Liver (tissue), 9 donors: ENCODE measurements around the gene TMEM41A. TPM values are rescaled to one million over a fixed set of nuclear protein-coding genes. Genes with fewer than 3 reads are reported as not detected.
"Not testable (repeated sequence)": the region's sequence is repeated elsewhere in the genome, so short reads cannot be mapped to it uniquely, and the experiment has no call there.

Experiments
- DNase-seq: peaks from one replicate; pipeline ENCODE4 v3.0.0-alpha.2; 2017; ENCODE audit warnings: low spot score
- H3K27ac ChIP-seq, 2 donors: one replicate each; pipeline ENCODE4 v1.7.0; 2013; ENCODE audit warnings: inconsistent platforms in 2 of 2, low read length in 2 of 2, control low read depth in 1 of 2, low read depth in 1 of 2, mild to moderate bottlenecking in 1 of 2
- H3K27me3 ChIP-seq, 4 donors: one replicate each; pipeline versions ENCODE4 v1.6.1 to v1.7.0; 2013; ENCODE audit warnings: low read length in 3 of 4, inconsistent platforms in 1 of 4, mild to moderate bottlenecking in 1 of 4, moderate library complexity in 1 of 4; ENCODE audit not compliant: control insufficient read depth in 4 of 4, insufficient read depth in 4 of 4
- H3K36me3 ChIP-seq, 4 donors: one replicate each; pipeline versions ENCODE4 v1.6.1 to v1.7.0; 2013; ENCODE audit warnings: low read length in 3 of 4, mild to moderate bottlenecking in 3 of 4, low read depth in 1 of 4, moderate library complexity in 1 of 4; ENCODE audit not compliant: control insufficient read depth in 4 of 4, insufficient read depth in 3 of 4
- H3K4me1 ChIP-seq, 4 donors: one replicate each; pipeline versions ENCODE4 v1.6.1 to v1.7.0; 2013; ENCODE audit warnings: low read length in 3 of 4, mild to moderate bottlenecking in 3 of 4, moderate library complexity in 1 of 4; ENCODE audit not compliant: control insufficient read depth in 4 of 4, insufficient read depth in 4 of 4
- H3K4me3 ChIP-seq, 3 donors: one replicate each; pipeline versions ENCODE4 v1.6.1 to v1.7.0; 2013; ENCODE audit warnings: low read length in 3 of 3, control low read depth in 1 of 3, low read depth in 1 of 3, mild to moderate bottlenecking in 1 of 3
- H3K9ac ChIP-seq, 2 donors: one replicate each; pipeline ENCODE4 v1.7.0; 2013; ENCODE audit warnings: low read length in 2 of 2, mild to moderate bottlenecking in 2 of 2, moderate library complexity in 2 of 2, control low read depth in 1 of 2, low read depth in 1 of 2
- H3K9me3 ChIP-seq, 4 donors: one replicate each; pipeline versions ENCODE4 v1.6.1 to v1.7.0; 2013; ENCODE audit warnings: low read length in 3 of 4; ENCODE audit not compliant: control insufficient read depth in 4 of 4
- EGR1 ChIP-seq, 2 donors: IDR thresholded peaks; 2 replicates each; pipeline ENCODE4 v1.6.1; 2016 to 2018; ENCODE audit warnings: antibody characterized with exemption in 2 of 2, low read depth in 2 of 2
- FOXA1 ChIP-seq: IDR thresholded peaks from 2 replicates; pipeline ENCODE4 v1.6.1; 2016; ENCODE audit warnings: antibody characterized with exemption
- FOXA2 ChIP-seq: IDR thresholded peaks from 2 replicates; pipeline ENCODE4 v1.6.1; 2016; ENCODE audit warnings: antibody characterized with exemption
- GABPA ChIP-seq, 2 donors: IDR thresholded peaks in 1 of 2; conservative IDR thresholded peaks in 1 of 2; 2 replicates each; pipeline ENCODE4 v1.6.1; 2016; ENCODE audit warnings: antibody characterized with exemption in 2 of 2, mild to moderate bottlenecking in 1 of 2, moderate library complexity in 1 of 2
- HNF4A ChIP-seq, 2 donors: conservative IDR thresholded peaks; 2 replicates each; pipeline ENCODE4 v1.6.1; 2016; ENCODE audit warnings: antibody characterized with exemption in 2 of 2, mild to moderate bottlenecking in 2 of 2
- HNF4G ChIP-seq: IDR thresholded peaks from 2 replicates; pipeline ENCODE4 v1.6.1; 2016; ENCODE audit warnings: antibody characterized with exemption
- JUND ChIP-seq, 2 donors: IDR thresholded peaks; 2 replicates each; pipeline ENCODE4 v1.6.1; 2016; ENCODE audit warnings: antibody characterized with exemption in 2 of 2
- NR2F2 ChIP-seq: IDR thresholded peaks from 2 replicates; pipeline ENCODE4 v1.6.1; 2016; ENCODE audit warnings: antibody characterized with exemption
- RAD21 ChIP-seq, 2 donors: IDR thresholded peaks; 2 replicates each; pipeline ENCODE4 v1.6.1; 2016; ENCODE audit warnings: antibody characterized with exemption in 2 of 2, mild to moderate bottlenecking in 2 of 2
- RXRA ChIP-seq, 2 donors: IDR thresholded peaks; 2 replicates each; pipeline ENCODE4 v1.6.1; 2017 to 2018; ENCODE audit warnings: antibody characterized with exemption in 2 of 2, mild to moderate bottlenecking in 1 of 2
- SP1 ChIP-seq: IDR thresholded peaks from 2 replicates; pipeline ENCODE4 v1.6.1; 2018; ENCODE audit warnings: antibody characterized with exemption, mild to moderate bottlenecking
- TAF1 ChIP-seq: conservative IDR thresholded peaks from 2 replicates; pipeline ENCODE4 v1.6.1; 2016; ENCODE audit warnings: antibody characterized with exemption, mild to moderate bottlenecking
- YY1 ChIP-seq: IDR thresholded peaks from 2 replicates; pipeline ENCODE4 v1.6.1; 2016; ENCODE audit warnings: antibody characterized with exemption, mild to moderate bottlenecking
- WGBS: extraction: QIAGEN DNeasy Blood & Tissue Kit; methylation state at CpG from one replicate; pipeline ENCODE4 v1.1.7; 2013; 5-methylcytosine and 5-hydroxymethylcytosine counted together
- polyA plus RNA-seq, 2 donors: library from polyadenylated mRNA; stranded (reverse) in 1 of 2; unstranded in 1 of 2; fragments of 200-250 nt in 1 of 2; fragments of >200 nt in 1 of 2; fragmentation: Nextera tagmentation in 1 of 2; extraction: Ambion mirVana in 1 of 2; gene quantifications; one replicate each; pipeline versions ENCODE4 v1.2.1 to v1.2.3, GENCODE V29; 2013 to 2015
- total RNA-seq, 2 donors: library from RNA; depleted of rRNA; stranded (reverse); fragments of >200 nt; gene quantifications; one replicate each; pipeline ENCODE4 v1.2.3, GENCODE V29; 2014
- TF ChIP-seq, protein P1 (sequence below): IDR thresholded peaks from 2 replicates; pipeline ENCODE4 v1.6.1; 2016; ENCODE audit warnings: antibody characterized with exemption
- TF ChIP-seq, protein P2 (sequence below): fragments of 150-350 bp; IDR thresholded peaks from 2 replicates; pipeline ENCODE4 v1.5.1; 2017; ENCODE audit warnings: improper control_type of control experiment, low read depth, low read length; ENCODE audit not compliant: missing input control
- TF ChIP-seq, protein P3 (sequence below): IDR thresholded peaks from 2 replicates; pipeline ENCODE4 v1.6.1; 2016; ENCODE audit warnings: antibody characterized with exemption, mild to moderate bottlenecking
- TF ChIP-seq, protein P4 (sequence below): IDR thresholded peaks from 2 replicates; pipeline ENCODE4 v1.6.1; 2016; ENCODE audit warnings: antibody characterized with exemption
- TF ChIP-seq, protein P5 (sequence below): IDR thresholded peaks from 2 replicates; pipeline ENCODE4 v1.6.1; 2016; ENCODE audit warnings: antibody characterized with exemption
- donor health status: healthy.
- donor health status: healthy.
- donor health status: healthy.
- donor health status: healthy.
- donor health status: healthy.

TMEM41A gene
- total and polyA plus RNA-seq, 4 donors = 9.5 to 19.6 (median 12.9) TPM

DNA sequence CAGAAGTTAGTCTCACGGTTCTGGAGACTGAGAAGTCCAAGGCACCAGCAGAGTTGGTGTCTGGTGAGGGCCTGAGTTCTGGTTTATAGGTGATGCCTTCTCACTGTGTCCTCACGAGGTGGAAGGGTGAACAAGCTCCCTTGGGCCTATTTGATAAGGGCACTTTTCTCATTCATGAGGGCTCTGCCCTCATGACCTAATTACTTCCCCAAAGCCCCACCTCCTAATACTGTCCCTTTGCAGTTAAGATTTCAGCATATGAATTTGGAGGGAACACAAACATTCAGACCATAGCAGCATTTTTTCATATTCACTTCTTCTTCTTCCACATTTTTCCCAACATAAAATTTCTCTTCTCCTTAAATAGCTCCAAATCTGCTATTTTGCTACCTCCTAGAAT is 41.5 kb downstream of the TMEM41A start:
- 86% methylated on average over 2 of the region's 2 CpGs for WGBS
- H3K27ac ChIP-seq = no peak overlapping the region
- no peaks in the 10 kb centered on the region for H3K27me3 ChIP-seq
- TF ChIP-seq NR2F2 = no peak
- TF ChIP-seq, protein P1, sequence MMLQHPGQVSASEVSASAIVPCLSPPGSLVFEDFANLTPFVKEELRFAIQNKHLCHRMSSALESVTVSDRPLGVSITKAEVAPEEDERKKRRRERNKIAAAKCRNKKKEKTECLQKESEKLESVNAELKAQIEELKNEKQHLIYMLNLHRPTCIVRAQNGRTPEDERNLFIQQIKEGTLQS = no peak
- no peak for TF ChIP-seq TAF1
- TF ChIP-seq RAD21 (IDR thresholded peaks at IDR 0.05) = no peak
- no peak for TF ChIP-seq SP1
- TF ChIP-seq, protein P2, sequence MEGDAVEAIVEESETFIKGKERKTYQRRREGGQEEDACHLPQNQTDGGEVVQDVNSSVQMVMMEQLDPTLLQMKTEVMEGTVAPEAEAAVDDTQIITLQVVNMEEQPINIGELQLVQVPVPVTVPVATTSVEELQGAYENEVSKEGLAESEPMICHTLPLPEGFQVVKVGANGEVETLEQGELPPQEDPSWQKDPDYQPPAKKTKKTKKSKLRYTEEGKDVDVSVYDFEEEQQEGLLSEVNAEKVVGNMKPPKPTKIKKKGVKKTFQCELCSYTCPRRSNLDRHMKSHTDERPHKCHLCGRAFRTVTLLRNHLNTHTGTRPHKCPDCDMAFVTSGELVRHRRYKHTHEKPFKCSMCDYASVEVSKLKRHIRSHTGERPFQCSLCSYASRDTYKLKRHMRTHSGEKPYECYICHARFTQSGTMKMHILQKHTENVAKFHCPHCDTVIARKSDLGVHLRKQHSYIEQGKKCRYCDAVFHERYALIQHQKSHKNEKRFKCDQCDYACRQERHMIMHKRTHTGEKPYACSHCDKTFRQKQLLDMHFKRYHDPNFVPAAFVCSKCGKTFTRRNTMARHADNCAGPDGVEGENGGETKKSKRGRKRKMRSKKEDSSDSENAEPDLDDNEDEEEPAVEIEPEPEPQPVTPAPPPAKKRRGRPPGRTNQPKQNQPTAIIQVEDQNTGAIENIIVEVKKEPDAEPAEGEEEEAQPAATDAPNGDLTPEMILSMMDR = no peak
- TF ChIP-seq HNF4G = no peak
- no peak for TF ChIP-seq RXRA (IDR thresholded peaks at IDR 0.05)
- no peak for TF ChIP-seq FOXA1
- TF ChIP-seq FOXA2 = no peak
- TF ChIP-seq EGR1 (IDR thresholded peaks at IDR 0.05; ENCODE audit: low read depth in 2 of 2) = no peak
- TF ChIP-seq YY1 = no peak
- no peaks in the 10 kb centered on the region for H3K4me1 ChIP-seq
- H3K9me3 ChIP-seq = no peaks in the 10 kb centered on the region
- no peak overlapping the region for H3K4me3 ChIP-seq
- no peak for DNase-seq
- no peak overlapping the region for H3K9ac ChIP-seq
- peaks cover 0 to 29% (median 16%) of the 10 kb centered on the region in 4 donors for H3K36me3 ChIP-seq

DNA sequence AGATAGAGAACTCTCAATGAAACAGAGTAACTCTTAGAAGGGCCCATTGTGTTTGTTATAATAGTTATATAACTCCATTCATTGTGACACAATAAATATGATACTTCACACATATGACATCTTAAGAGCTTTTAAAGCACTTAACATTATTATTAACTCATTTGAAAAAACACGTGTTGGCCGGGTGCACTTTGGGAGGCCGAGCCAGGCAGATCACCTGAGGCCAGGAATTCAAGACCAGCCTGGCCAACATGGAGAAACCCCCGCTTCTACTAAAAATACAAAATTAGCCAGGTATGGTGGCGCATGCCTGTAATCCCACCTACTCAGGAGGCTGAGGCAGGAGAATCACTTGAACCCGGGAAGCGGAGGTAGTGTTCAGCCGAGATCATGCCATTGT is 47.4 kb downstream of the TMEM41A start:
- not testable (repeated sequence) for H3K4me3 ChIP-seq, H3K4me1 ChIP-seq, H3K27ac ChIP-seq, H3K27me3 ChIP-seq, H3K9me3 ChIP-seq, DNase-seq, H3K9ac ChIP-seq
- H3K36me3 ChIP-seq = peaks cover 3 to 31% (median 23%) of the 10 kb centered on the region in 4 donors
- WGBS = 95% methylated on average over 8 of the region's 8 CpGs

DNA sequence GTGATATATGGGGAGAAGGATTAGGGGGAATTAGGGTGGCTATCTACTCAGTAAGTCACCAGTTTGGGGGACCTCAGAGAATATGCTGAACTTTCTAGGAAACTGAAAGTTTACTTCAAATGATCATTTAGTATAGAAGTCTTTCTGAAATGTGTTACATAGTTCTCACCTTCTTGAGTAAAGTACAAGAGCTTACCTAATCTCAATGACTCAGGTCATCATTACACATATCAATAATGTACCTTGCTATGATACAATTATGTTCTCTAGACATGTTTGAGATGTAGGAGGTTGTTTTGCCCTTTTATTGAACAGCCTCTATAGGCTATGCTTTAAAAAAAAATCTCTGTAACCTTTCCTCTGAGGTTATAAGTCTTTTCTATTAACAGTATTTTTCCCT is 50.7 kb downstream of the TMEM41A start:
- DNase-seq = no peak
- Histone ChIP-seq H3K4me1 (no peaks in the 10 kb centered on the region), H3K4me3 (no peak overlapping the region), H3K27ac (no peak overlapping the region), H3K36me3 (peaks cover 4 to 47% (median 27%) of the 10 kb centered on the region in 4 donors), H3K9me3 (no peaks in the 10 kb centered on the region), H3K9ac (no peak overlapping the region), H3K27me3 (no peaks in the 10 kb centered on the region)
- no peak for TF ChIP-seq HNF4A (conservative IDR thresholded peaks at IDR 0.05)
- no peak for TF ChIP-seq JUND (IDR thresholded peaks at IDR 0.05)
- TF ChIP-seq EGR1 (IDR thresholded peaks at IDR 0.05; ENCODE audit: low read depth in 2 of 2) = no peak
- no peak for TF ChIP-seq TAF1
- TF ChIP-seq FOXA2 = no peak
- TF ChIP-seq, protein P2 = no peak
- TF ChIP-seq RXRA (IDR thresholded peaks at IDR 0.05) = no peak
- TF ChIP-seq SP1 = no peak
- no peak for TF ChIP-seq FOXA1
- TF ChIP-seq, protein P3, sequence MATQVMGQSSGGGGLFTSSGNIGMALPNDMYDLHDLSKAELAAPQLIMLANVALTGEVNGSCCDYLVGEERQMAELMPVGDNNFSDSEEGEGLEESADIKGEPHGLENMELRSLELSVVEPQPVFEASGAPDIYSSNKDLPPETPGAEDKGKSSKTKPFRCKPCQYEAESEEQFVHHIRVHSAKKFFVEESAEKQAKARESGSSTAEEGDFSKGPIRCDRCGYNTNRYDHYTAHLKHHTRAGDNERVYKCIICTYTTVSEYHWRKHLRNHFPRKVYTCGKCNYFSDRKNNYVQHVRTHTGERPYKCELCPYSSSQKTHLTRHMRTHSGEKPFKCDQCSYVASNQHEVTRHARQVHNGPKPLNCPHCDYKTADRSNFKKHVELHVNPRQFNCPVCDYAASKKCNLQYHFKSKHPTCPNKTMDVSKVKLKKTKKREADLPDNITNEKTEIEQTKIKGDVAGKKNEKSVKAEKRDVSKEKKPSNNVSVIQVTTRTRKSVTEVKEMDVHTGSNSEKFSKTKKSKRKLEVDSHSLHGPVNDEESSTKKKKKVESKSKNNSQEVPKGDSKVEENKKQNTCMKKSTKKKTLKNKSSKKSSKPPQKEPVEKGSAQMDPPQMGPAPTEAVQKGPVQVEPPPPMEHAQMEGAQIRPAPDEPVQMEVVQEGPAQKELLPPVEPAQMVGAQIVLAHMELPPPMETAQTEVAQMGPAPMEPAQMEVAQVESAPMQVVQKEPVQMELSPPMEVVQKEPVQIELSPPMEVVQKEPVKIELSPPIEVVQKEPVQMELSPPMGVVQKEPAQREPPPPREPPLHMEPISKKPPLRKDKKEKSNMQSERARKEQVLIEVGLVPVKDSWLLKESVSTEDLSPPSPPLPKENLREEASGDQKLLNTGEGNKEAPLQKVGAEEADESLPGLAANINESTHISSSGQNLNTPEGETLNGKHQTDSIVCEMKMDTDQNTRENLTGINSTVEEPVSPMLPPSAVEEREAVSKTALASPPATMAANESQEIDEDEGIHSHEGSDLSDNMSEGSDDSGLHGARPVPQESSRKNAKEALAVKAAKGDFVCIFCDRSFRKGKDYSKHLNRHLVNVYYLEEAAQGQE = no peak
- TF ChIP-seq HNF4G = no peak
- TF ChIP-seq, protein P4, sequence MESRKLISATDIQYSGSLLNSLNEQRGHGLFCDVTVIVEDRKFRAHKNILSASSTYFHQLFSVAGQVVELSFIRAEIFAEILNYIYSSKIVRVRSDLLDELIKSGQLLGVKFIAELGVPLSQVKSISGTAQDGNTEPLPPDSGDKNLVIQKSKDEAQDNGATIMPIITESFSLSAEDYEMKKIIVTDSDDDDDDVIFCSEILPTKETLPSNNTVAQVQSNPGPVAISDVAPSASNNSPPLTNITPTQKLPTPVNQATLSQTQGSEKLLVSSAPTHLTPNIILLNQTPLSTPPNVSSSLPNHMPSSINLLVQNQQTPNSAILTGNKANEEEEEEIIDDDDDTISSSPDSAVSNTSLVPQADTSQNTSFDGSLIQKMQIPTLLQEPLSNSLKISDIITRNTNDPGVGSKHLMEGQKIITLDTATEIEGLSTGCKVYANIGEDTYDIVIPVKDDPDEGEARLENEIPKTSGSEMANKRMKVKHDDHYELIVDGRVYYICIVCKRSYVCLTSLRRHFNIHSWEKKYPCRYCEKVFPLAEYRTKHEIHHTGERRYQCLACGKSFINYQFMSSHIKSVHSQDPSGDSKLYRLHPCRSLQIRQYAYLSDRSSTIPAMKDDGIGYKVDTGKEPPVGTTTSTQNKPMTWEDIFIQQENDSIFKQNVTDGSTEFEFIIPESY = no peak
- no peak for TF ChIP-seq NR2F2
- TF ChIP-seq, protein P5, sequence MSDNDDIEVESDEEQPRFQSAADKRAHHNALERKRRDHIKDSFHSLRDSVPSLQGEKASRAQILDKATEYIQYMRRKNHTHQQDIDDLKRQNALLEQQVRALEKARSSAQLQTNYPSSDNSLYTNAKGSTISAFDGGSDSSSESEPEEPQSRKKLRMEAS = no peak
- TF ChIP-seq YY1 = no peak
- TF ChIP-seq GABPA (IDR thresholded peaks at IDR 0.05 in 1 of 2, conservative IDR thresholded peaks at IDR 0.05 in 1 of 2) = no peak
- TF ChIP-seq RAD21 (IDR thresholded peaks at IDR 0.05) = no peak
